22Rv1 (cell line): ENCODE results near the gene GPC6.
"Not testable (repeated sequence)": the region's sequence is repeated elsewhere in the genome, so short reads cannot be mapped to it uniquely, and the experiment has no call there.

ENCODE experiments used
- H3K27ac ChIP-seq: fragments of 450-650 bp; 2 replicates; pipeline ENCODE4 v1.5.1; 2017
- ZFX ChIP-seq: fragments of 450-650 bp; IDR thresholded peaks from 2 replicates; pipeline ENCODE4 v1.6.1; 2017; ENCODE audit warnings: antibody characterized with exemption, borderline replicate concordance
- TF ChIP-seq, protein P1 (sequence below): fragments of 450-650 bp; IDR thresholded peaks from 2 replicates; pipeline ENCODE4 v1.5.1; 2017; ENCODE audit warnings: mild to moderate bottlenecking

Gene GPC6

DNA sequence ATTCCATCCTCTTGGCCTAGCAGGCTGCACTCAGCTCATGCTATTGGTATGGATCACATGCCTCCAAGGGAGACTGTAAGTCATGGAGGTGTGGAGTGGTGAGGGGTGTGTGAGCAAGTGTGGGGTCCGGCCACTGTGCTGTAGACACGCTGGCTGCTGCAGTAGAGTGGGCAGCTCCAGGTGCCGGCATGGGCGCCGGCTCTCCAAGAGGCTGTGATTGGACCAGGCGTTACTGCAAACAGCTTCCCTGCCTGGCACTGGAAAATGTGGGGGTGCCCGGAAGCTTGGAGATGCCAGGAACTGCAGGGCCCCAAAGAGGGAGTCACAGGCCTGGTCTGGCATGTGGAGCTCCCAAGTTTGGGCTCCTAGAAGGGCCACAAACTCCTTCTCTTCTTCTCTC, 245.7 kb downstream of the GPC6 start:
- TF ChIP-seq, protein P1, sequence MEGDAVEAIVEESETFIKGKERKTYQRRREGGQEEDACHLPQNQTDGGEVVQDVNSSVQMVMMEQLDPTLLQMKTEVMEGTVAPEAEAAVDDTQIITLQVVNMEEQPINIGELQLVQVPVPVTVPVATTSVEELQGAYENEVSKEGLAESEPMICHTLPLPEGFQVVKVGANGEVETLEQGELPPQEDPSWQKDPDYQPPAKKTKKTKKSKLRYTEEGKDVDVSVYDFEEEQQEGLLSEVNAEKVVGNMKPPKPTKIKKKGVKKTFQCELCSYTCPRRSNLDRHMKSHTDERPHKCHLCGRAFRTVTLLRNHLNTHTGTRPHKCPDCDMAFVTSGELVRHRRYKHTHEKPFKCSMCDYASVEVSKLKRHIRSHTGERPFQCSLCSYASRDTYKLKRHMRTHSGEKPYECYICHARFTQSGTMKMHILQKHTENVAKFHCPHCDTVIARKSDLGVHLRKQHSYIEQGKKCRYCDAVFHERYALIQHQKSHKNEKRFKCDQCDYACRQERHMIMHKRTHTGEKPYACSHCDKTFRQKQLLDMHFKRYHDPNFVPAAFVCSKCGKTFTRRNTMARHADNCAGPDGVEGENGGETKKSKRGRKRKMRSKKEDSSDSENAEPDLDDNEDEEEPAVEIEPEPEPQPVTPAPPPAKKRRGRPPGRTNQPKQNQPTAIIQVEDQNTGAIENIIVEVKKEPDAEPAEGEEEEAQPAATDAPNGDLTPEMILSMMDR = no peak
- no peak for TF ChIP-seq ZFX
- no peak overlapping the region for H3K27ac ChIP-seq

DNA sequence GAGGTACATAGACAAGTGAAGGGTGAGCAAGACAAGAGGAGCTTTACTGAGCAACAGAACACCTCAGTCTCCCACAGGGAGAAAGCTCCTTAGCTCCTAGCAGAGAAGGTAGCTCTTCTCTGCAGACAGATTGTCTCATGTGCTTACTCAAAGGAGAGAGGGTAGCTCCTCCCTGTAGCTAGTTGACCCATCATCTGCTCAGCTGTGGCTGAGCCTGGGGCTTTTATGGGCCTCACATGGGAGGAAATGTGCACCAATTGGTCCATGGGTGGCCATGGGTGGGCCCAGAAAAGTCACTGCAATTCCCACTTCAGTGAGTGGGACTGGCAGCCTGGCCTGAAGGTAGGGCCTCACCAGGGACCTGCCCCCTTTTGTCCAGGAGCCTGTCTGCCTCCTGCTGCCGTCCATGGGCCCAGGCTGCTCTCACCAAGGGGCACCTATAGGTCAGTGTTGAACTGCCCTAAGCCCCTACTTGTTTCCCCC, 246.2 kb downstream of the GPC6 start:
- TF ChIP-seq, protein P1 = no peak
- TF ChIP-seq ZFX = no peak
- no peak overlapping the region for H3K27ac ChIP-seq

DNA sequence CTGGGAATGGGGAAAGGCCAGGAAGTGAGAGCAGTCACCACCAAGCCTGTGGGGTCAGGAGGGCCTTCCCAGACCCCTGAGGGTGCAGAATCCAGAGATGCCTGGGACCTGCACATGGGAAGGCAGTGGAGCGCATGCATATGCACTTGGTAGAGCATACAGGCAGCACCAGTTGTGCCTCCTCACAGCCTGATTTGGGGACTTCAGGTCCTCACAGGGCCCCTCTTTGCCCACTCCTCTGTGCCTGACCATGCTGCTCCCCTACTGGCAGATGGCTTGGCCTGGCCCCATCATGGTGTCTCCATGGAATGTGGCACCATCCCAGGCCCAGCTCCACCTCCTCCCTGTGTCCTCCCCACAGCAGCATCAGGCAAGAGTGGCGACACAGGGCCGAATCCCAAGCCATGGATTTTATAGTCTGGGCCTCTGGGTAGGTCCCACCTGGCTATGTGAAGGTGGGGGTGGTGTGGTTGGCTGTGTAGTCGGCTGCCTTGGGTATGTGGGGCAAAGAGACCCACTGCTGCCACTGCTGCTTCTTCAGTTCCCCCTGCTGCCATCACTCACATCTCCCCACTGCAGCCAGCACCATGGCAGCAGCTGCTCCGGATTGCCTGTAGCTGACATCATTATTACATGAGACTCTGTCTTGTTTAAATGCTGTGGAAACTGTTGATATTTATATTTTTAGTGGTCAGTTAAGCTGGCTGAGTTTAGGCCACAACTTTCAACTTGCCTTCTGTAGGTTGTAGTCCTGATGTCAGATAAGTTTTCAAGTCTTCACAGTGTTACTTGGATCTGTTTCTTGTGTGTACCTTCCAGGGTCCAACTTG, 247.0 kb downstream of the GPC6 start:
- TF ChIP-seq, protein P1 = no peak
- TF ChIP-seq ZFX = no peak
- H3K27ac ChIP-seq = no peak overlapping the region

DNA sequence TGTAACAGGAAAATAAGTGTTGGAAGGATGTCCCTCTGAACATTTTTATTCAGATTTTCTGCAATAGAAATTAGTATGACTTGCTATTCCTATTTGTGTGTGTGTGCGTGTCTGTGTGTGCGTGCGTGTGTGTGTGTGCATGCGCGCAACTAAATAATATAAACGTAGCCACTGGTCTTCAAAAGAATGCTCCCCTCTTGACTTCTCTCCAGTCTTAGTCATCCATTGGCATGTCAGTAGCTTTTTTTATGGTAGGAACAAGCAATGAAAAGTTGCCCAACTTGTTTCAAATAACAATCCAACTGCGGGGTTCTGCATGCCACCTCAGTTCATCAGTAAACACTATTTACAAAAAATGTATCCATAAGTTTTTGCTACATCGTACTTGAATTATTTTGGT, 249.6 kb downstream of the GPC6 start:
- TF ChIP-seq ZFX = no peak
- TF ChIP-seq, protein P1 = no peak
- no peak overlapping the region for H3K27ac ChIP-seq

DNA sequence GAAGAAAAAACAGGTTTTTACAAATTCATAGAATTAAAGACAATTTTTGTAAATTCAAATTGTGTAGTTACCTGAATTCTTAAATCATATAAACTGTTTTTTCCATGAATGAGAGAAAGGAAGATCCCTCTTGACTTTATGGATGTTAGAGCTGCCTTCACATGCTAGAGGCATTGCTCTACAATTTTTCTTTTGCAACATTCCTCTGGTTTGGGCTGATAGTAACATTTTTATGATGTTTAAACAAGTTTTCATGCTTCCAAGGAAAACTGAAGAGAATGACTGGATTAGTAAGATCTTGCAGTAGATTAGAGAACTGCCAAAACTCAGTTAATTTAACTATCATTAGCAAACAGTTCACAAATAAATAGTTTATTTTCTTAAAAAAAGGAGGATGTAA, 250.6 kb downstream of the GPC6 start:
- H3K27ac ChIP-seq = no peak overlapping the region
- TF ChIP-seq, protein P1 = no peak

DNA sequence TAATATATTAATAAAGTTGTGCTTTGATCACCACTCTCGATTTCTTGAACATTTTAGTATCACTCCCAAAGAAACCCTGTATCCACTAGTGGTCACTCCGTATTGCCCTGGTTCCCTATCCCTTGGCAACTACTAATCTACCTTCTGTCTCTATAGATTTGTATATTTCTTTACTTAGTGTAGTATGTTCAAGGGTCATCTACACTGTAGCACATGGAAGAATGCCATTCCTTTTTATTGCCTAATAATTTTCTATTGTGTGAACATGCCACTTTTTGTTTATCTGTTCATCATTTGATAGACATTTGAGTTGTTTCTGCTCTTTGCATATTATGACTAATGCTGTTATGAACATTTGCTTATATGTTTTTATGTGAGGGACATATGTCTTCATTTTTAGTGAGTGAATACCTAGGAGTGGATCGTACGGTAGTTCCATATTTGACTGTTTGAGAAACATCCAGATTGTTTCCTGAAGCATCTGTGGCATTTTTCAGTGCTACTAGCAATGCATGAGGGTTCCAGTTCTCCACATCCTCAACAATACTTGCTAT, 254.0 kb downstream of the GPC6 start:
- no peak overlapping the region for H3K27ac ChIP-seq
- TF ChIP-seq, protein P1 = no peak
- TF ChIP-seq ZFX = no peak

DNA sequence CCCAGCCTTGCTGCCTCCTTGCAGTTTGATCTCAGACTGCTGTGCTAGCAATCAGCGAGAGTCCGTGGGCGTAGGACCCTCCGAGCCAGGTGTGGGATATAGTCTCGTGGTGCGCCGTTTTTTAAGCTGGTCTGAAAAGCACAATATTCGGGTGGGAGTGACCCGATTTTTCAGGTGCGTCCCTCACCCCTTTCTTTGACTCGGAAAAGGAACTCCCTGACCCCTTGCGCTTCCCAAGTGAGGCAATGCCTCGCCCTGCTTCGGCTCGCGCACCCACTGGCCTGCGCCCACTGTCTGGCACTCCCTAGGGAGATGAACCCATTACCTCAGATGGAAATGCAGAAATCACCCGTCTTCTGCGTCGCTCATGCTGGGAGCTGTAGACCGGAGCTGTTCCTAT, 269.5 kb downstream of the GPC6 start:
- H3K27ac ChIP-seq = not testable (repeated sequence)
